ENCODE measurements around the gene POC5. TPM values are rescaled to one million over a fixed set of nuclear protein-coding genes. Genes with fewer than 3 reads are reported as not detected.

Gene POC5
- total RNA-seq, 1 experiment from 2014 or later: 12.7 TPM

DNA sequence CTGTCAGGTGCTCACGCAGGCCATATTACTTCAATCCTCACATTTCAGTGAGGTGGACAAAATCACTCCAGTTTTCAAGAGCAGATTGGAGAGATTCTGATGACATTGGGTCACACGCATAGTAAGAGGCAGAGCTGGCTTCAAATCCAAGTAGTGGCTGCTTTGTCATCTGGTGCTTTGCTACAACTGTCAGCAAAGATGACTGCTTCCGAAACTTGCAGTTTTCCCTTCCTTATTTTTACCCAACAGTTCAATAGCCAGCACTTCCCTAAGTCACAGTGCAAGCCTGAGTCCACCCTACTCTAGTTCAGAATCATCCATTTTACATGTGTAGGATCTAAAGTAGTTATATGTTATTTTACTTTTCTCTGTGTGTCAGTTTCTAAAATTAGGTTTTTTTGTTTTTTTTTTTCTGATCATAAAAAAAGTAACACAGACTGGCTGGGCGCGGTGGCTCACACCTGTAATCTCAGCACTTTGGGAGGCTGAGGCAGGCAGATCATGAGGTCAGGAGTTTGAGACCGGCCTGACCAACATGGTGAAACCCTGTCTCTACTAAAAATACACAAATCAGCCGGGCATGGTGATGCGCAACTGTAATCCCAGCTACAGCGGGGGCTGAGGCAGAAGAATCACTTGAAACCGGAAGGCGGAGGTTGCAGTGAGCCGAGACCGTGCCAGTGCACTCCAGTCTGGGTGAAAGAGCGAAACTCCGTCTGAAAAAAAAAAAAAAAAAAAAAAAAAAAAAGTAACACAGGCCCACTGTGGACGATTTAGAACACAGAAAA is 56.4 kb downstream of the POC5 start:
- TF ChIP-seq, protein P1, sequence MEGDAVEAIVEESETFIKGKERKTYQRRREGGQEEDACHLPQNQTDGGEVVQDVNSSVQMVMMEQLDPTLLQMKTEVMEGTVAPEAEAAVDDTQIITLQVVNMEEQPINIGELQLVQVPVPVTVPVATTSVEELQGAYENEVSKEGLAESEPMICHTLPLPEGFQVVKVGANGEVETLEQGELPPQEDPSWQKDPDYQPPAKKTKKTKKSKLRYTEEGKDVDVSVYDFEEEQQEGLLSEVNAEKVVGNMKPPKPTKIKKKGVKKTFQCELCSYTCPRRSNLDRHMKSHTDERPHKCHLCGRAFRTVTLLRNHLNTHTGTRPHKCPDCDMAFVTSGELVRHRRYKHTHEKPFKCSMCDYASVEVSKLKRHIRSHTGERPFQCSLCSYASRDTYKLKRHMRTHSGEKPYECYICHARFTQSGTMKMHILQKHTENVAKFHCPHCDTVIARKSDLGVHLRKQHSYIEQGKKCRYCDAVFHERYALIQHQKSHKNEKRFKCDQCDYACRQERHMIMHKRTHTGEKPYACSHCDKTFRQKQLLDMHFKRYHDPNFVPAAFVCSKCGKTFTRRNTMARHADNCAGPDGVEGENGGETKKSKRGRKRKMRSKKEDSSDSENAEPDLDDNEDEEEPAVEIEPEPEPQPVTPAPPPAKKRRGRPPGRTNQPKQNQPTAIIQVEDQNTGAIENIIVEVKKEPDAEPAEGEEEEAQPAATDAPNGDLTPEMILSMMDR (IDR thresholded peaks at IDR 0.05; ENCODE audit: insufficient read depth in 1 of 2, low read depth in 1 of 2, low read length in 1 of 2, severe bottlenecking in 1 of 2, unreplicated experiment in 1 of 2): no peak
- CTCF ChIA-PET: no interaction called here
- Histone ChIP-seq H3K36me3 (ENCODE audit: control insufficient read depth, insufficient read depth, low read length) (no peaks in the 10 kb centered on the region), H3K9me3 (no peaks in the 10 kb centered on the region), H3K4me1 (no peaks in the 10 kb centered on the region), H3K27me3 (replicated peaks; ENCODE audit: control insufficient read depth, insufficient read depth, low read length) (no peaks in the 10 kb centered on the region), H3K4me3 (ENCODE audit: low read depth, low read length) (no peak overlapping the region)
- Mint-ChIP-seq H3K4me3 (ENCODE audit: unreplicated experiment) (no peak overlapping the region), H3K27ac (ENCODE audit: unreplicated experiment) (no peak overlapping the region), H3K27me3 (ENCODE audit: insufficient read depth, unreplicated experiment) (no peaks in the 10 kb centered on the region), H3K9me3 (ENCODE audit: unreplicated experiment) (no peaks in the 10 kb centered on the region), H3K36me3 (ENCODE audit: insufficient read depth, unreplicated experiment) (no peaks in the 10 kb centered on the region), H3K4me1 (ENCODE audit: low read depth, unreplicated experiment) (peaks cover 6% of the 10 kb centered on the region)
- BruUV-seq (replicated peaks): no TSS peak
- no peak for DNase-seq
- intact Hi-C loops (cut with micrococcal nuclease; ENCODE audit: unreplicated experiment): loop anchor here (10.0 kb wide), 1 partner anchor 296 kb away; no protein-coding TSS in a partner anchor
- POLR2A ChIA-PET: interaction anchor here (0.7 kb wide), 1 partner anchor 550 kb away, joined by 9 read pairs; no protein-coding TSS in a partner anchor

DNA sequence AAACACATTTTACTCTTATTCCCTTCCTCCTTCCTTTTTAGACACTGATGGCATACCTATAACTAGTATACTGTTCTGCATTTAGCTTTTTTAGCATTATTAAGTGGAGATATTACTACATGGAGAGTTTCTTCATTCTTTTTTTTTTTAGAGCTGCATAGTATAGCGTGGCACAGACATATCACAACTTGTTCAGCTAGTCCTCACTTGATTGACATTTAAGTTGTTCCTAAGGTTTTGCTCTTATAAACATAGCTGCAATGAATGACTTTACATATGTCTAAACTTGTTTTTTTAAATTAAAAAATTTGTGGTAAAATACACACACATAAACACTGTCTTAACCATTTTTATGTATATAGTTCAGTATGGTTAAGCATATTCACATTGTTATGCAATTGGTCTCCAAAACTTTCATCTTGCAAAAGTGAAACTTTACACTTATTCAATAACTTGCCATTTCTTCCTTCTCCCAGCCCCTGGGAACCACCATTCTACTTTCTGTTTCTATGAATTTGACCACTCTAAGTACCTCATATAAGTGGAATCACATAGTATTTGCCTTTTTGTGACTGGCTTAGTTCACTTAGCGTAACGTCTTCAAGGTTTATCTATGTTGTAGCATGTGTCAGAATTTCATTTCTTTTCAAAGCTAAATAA is 57.3 kb downstream of the POC5 start:
- Mint-ChIP-seq H3K27me3 (ENCODE audit: insufficient read depth, unreplicated experiment) (no peaks in the 10 kb centered on the region), H3K4me3 (ENCODE audit: unreplicated experiment) (no peak overlapping the region), H3K36me3 (ENCODE audit: insufficient read depth, unreplicated experiment) (no peaks in the 10 kb centered on the region), H3K9me3 (ENCODE audit: unreplicated experiment) (no peaks in the 10 kb centered on the region), H3K4me1 (ENCODE audit: low read depth, unreplicated experiment) (peaks cover 14% of the 10 kb centered on the region), H3K27ac (ENCODE audit: unreplicated experiment) (no peak overlapping the region)
- no peaks in the 10 kb centered on the region for H3K36me3 ChIP-seq (ENCODE audit: control insufficient read depth, insufficient read depth, low read length)
- H3K4me3 ChIP-seq (ENCODE audit: low read depth, low read length): no peak overlapping the region
- TF ChIP-seq, protein P1 (IDR thresholded peaks at IDR 0.05; ENCODE audit: insufficient read depth in 1 of 2, low read depth in 1 of 2, low read length in 1 of 2, severe bottlenecking in 1 of 2, unreplicated experiment in 1 of 2): no peak
- POLR2A ChIA-PET: no interaction called here
- intact Hi-C loops (cut with micrococcal nuclease; ENCODE audit: unreplicated experiment): loop anchor here (10.0 kb wide), 1 partner anchor 295 kb away; no protein-coding TSS in a partner anchor
- H3K9me3 ChIP-seq: no peaks in the 10 kb centered on the region
- H3K27me3 ChIP-seq (replicated peaks; ENCODE audit: control insufficient read depth, insufficient read depth, low read length): no peaks in the 10 kb centered on the region
- no peak for DNase-seq
- no peaks in the 10 kb centered on the region for H3K4me1 ChIP-seq
- CTCF ChIA-PET: no interaction called here
- BruUV-seq (replicated peaks): no TSS peak

GRCh38 chr5:75656311-75657003 is 60.8 kb downstream of the POC5 start:
- no peak overlapping the region for H3K4me3 Mint-ChIP-seq (ENCODE audit: unreplicated experiment)
- TF ChIP-seq, protein P1 (IDR thresholded peaks at IDR 0.05; ENCODE audit: insufficient read depth in 1 of 2, low read depth in 1 of 2, low read length in 1 of 2, severe bottlenecking in 1 of 2, unreplicated experiment in 1 of 2): no peak
- intact Hi-C loops (cut with micrococcal nuclease; ENCODE audit: unreplicated experiment): no loop called here
- Histone ChIP-seq H3K36me3 (ENCODE audit: control insufficient read depth, insufficient read depth, low read length) (no peaks in the 10 kb centered on the region), H3K4me3 (ENCODE audit: low read depth, low read length) (no peak overlapping the region), H3K27me3 (replicated peaks; ENCODE audit: control insufficient read depth, insufficient read depth, low read length) (no peaks in the 10 kb centered on the region), H3K4me1 (no peaks in the 10 kb centered on the region), H3K9me3 (no peaks in the 10 kb centered on the region)
- no peaks in the 10 kb centered on the region for H3K27me3 Mint-ChIP-seq (ENCODE audit: insufficient read depth, unreplicated experiment)
- no peak overlapping the region for H3K27ac Mint-ChIP-seq (ENCODE audit: unreplicated experiment)
- H3K4me1 Mint-ChIP-seq (ENCODE audit: low read depth, unreplicated experiment): peaks cover 17% of the 10 kb centered on the region
- CTCF ChIA-PET: no interaction called here
- POLR2A ChIA-PET: no interaction called here
- DNase-seq: no peak
- BruUV-seq (replicated peaks): no TSS peak
- H3K36me3 Mint-ChIP-seq (ENCODE audit: insufficient read depth, unreplicated experiment): no peaks in the 10 kb centered on the region
- no peaks in the 10 kb centered on the region for H3K9me3 Mint-ChIP-seq (ENCODE audit: unreplicated experiment)

All from Caco-2 (cell line).